ENCODE data around the gene SINHCAF. TPM values are rescaled to one million over a fixed set of nuclear protein-coding genes. Genes with fewer than 3 reads are reported as not detected.
A peak's percentile ranks its signal among the peaks of the same experiment; 100 is the strongest.
"Not testable (repeated sequence)": the region's sequence is repeated elsewhere in the genome, so short reads cannot be mapped to it uniquely, and the experiment has no call there.

Gene SINHCAF
- total and polyA plus RNA-seq, 8 donors, result 9.0 to 43.1 (median 21.2) TPM

DNA sequence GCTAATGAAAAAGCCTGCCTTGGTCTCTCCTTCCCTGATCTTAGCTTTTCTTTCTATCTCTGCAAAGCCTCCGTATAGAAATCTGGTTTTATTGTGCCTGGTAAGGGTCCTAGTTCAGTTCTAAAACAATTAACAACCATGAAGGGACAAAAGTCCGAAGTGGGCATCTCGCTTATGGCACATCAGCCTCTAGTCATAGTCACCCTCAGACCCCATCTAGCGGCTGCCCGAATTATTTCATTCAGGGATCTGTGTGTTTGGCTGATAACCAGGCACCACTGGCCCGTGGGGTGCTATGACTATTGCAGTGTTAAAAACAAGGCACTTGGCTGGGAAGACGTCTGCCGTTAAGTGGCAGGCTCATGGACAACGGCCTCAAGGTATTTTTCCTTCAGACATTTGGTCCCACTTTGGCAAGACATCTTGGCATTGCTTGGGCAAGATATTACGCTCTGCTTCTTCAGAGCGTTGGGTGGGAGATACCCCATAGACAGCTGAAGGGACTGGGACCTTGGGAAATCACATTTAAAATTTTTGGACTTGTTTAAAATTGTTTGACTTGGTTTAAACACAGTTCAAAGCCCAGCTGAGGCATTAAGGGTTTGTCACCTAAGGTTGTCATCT, 87.1 kb downstream of the SINHCAF start:
- WGBS, 2 donors, result 17 to 18% methylated on average over 11 of the region's 11 CpGs
- Histone ChIP-seq H3K4me1 (peaks cover 0 to 3% (median 0%) of the 10 kb centered on the region in 3 donors), H3K9me3 (no peaks in the 10 kb centered on the region), H3K4me3 (no peak overlapping the region), H3K27ac (no peak overlapping the region), H3K36me3 (no peaks in the 10 kb centered on the region), H3K27me3 (no peaks in the 10 kb centered on the region)
- TF ChIP-seq, protein P1, sequence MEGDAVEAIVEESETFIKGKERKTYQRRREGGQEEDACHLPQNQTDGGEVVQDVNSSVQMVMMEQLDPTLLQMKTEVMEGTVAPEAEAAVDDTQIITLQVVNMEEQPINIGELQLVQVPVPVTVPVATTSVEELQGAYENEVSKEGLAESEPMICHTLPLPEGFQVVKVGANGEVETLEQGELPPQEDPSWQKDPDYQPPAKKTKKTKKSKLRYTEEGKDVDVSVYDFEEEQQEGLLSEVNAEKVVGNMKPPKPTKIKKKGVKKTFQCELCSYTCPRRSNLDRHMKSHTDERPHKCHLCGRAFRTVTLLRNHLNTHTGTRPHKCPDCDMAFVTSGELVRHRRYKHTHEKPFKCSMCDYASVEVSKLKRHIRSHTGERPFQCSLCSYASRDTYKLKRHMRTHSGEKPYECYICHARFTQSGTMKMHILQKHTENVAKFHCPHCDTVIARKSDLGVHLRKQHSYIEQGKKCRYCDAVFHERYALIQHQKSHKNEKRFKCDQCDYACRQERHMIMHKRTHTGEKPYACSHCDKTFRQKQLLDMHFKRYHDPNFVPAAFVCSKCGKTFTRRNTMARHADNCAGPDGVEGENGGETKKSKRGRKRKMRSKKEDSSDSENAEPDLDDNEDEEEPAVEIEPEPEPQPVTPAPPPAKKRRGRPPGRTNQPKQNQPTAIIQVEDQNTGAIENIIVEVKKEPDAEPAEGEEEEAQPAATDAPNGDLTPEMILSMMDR (IDR thresholded peaks at IDR 0.05), result peak; percentile 38 to 67 (median 55)
- peak; percentile 47 to 80 (median 68) for DNase-seq
- peak; percentile 68 to 86 (median 84) for ATAC-seq
- FAIRE-seq, result no peak
- intact Hi-C loops (cut with DNase I), result loop anchor here in 1 of 3 donors (5.0 kb wide), 1 partner anchor 122 kb away; no protein-coding TSS in a partner anchor

DNA sequence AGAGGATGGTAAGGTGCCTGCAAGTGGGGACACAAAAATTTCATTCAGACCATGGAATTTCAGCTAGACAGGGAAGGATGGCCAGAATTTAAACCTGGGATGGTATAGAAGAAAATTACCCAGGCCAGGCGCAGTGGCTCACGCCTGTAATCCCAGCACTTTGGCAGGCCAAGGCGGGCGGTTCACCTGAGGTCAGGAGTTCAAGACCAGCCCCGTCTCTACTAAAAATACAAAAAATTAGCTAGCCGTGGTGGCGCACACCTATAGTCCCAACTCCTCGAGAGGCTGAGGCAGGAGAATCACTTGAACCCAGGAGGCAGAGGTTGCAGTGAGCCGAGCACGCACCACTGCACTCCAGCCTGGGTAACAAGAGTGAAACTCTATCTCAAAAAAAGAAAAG, 87.6 kb downstream of the SINHCAF start:
- WGBS, 2 donors, result 44 to 61% methylated on average over 10 of the region's 10 CpGs
- intact Hi-C loops (cut with DNase I), result loop anchor here in 1 of 3 donors (5.0 kb wide), 1 partner anchor 121 kb away; no protein-coding TSS in a partner anchor
- not testable (repeated sequence) for H3K27ac ChIP-seq, H3K9me3 ChIP-seq, FAIRE-seq, H3K4me3 ChIP-seq, ATAC-seq, H3K27me3 ChIP-seq, H3K36me3 ChIP-seq, H3K4me1 ChIP-seq
- peak in 1 of 6 donors; percentile 13 for DNase-seq

DNA sequence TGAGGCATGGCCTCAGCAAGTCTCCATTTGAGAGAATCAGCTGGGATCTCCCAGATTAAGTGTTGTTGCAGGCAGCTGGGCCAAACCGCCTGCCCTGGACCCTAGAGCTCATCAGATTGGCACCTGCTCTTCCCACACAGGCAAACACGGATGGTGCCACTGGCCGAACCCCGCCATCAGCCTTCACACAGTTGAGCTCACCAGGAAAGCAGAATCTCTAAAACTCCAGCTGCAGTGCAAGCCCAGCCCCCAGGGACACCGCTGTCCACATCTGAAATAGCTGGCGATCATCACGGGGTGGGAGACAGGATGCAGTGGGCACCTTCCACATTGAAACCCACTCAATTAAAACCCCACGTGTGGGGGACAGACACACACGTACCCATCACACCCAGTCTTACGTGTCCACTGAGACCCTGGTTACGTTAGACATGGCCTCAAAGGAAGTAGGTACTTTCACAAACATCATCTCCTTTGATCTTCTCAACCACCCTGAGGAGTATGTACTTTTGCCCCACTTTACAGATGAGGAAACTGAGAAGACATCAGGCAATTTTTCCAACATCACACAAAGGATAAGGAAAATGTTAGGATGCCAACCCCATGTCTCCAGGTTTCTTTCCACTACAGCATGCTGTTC, 88.8 kb downstream of the SINHCAF start:
- FAIRE-seq, result no peak
- peak in 1 of 6 donors; percentile 35 for DNase-seq
- H3K27ac ChIP-seq, result no peak overlapping the region
- intact Hi-C loops (cut with DNase I), result loop anchor here in 1 of 3 donors (5.0 kb wide), 1 partner anchor 120 kb away; no protein-coding TSS in a partner anchor
- 79 to 88% methylated on average over 11 of the region's 11 CpGs for WGBS, 2 donors
- H3K4me3 ChIP-seq, result no peak overlapping the region
- H3K36me3 ChIP-seq, result no peaks in the 10 kb centered on the region
- no peaks in the 10 kb centered on the region for H3K9me3 ChIP-seq
- H3K27me3 ChIP-seq, result no peaks in the 10 kb centered on the region
- no peak for ATAC-seq
- peaks cover 0 to 3% (median 0%) of the 10 kb centered on the region in 3 donors for H3K4me1 ChIP-seq
- TF ChIP-seq, protein P1 (IDR thresholded peaks at IDR 0.05), result no peak

DNA sequence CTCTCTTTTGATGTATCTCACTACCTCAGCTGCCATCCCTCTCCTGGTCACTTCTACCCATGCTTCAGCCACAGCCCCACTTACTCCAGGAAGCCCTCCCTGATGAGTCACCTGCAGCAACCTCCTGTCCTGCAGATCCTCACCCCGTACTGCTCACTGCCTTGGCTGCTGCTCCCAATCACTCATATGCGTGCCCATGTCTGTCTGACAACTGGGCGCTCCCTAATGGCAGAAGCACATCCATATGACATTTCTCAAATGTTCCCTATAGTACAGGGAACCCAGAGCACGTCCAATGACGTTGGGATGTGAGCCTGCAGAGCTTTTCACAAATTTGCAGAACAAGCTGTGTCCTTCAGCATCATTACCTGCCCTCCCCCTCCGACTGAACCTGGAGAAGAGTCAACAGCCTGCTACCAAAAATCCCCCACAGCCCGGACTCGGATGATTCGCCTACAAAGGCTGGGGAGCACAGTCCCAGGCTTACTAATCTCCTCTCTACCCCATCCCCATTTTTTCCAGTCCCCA, 90.0 kb downstream of the SINHCAF start:
- FAIRE-seq (no peak), ATAC-seq (no peak), DNase-seq (peak in 1 of 6 donors; percentile 18)
- 68 to 72% methylated on average over 9 of the region's 9 CpGs for WGBS, 2 donors
- Histone ChIP-seq H3K9me3 (no peaks in the 10 kb centered on the region), H3K27me3 (no peaks in the 10 kb centered on the region), H3K4me1 (peaks cover 0 to 3% (median 0%) of the 10 kb centered on the region in 3 donors), H3K36me3 (no peaks in the 10 kb centered on the region), H3K27ac (no peak overlapping the region), H3K4me3 (no peak overlapping the region)
- intact Hi-C loops (cut with DNase I), result loop anchor here in 1 of 3 donors (5.0 kb wide), 1 partner anchor 119 kb away; no protein-coding TSS in a partner anchor
- TF ChIP-seq, protein P1 (IDR thresholded peaks at IDR 0.05), result no peak
